Right lobe of liver (tissue), 4 donors: ENCODE results near the gene KANK3.
"Not testable (repeated sequence)": the region's sequence is repeated elsewhere in the genome, so short reads cannot be mapped to it uniquely, and the experiment has no call there.

Source experiments
- CTCF ChIP-seq, 4 donors: fragments of 200-600 bp in 3 of 4; fragments of 450-650 bp in 1 of 4; IDR thresholded peaks; one replicate each; pipeline versions ENCODE4 v1.5.1 to v1.8.0; 2016 to 2022; ENCODE audit warnings: antibody characterized with exemption in 4 of 4, mild to moderate bottlenecking in 2 of 4
- POLR2A ChIP-seq: fragments of 450-650 bp; IDR thresholded peaks from one replicate; pipeline ENCODE4 v1.6.1; 2017; ENCODE audit warnings: antibody characterized with exemption, mild to moderate bottlenecking
- donor health status: DM: no; HTN: no; CAD: no.
- donor health status: DM: no; HTN: no; CAD: no.
- donor health status: DM: no; HTN: yes; CAD: no.

GRCh38 chr19:8385566-8385965 is 42.5 kb upstream of the KANK3 start:
- not testable (repeated sequence) for TF ChIP-seq CTCF (IDR thresholded peaks at IDR 0.05); POLR2A
